T-cell (primary cell): ENCODE results near the gene MRPS6. TPM values are rescaled to one million over a fixed set of nuclear protein-coding genes. Genes with fewer than 3 reads are reported as not detected.

Source experiments
- ATAC-seq, 4 experiments: fragments of 200-7000 bp in 3 of 4; fragments of 150-1000 bp in 1 of 4; cut with Tn5 transposase; replicated peaks in 1 of 4; 1 replicate in 3 of 4; 2 replicates in 1 of 4; pipeline ENCODE4 v1.10.0; 2021; ENCODE audit warnings: moderate library complexity in 3 of 4, mild to moderate bottlenecking in 2 of 4, moderate number of reproducible peaks in 1 of 4
- CTCF ChIA-PET, 2 donors: fragments of 300-600 bp; sonication (Branson Sonifier 250); formaldehyde crosslinking; loops; one replicate each; lab custom pipeline; 2022; ENCODE audit warnings: antibody characterized with exemption in 2 of 2; lab: Charles Lee
- POLR2A ChIA-PET, 2 donors: fragments of 300-600 bp; sonication (Branson Sonifier 250); formaldehyde crosslinking; loops; one replicate each; lab custom pipeline; 2022; ENCODE audit warnings: antibody characterized with exemption in 2 of 2; lab: Charles Lee
- DNase-seq, 35 experiments: peaks; one replicate each; pipeline versions ENCODE4 v3.0.0 to v3.0.0-alpha.2; 2013 to 2023
- H3K27ac ChIP-seq: one replicate; pipeline ENCODE4 v1.5.1; 2013; ENCODE audit warnings: low read length
- H3K27me3 ChIP-seq, 2 experiments: replicated peaks in 1 of 2; 1 replicate in 1 of 2; 2 replicates in 1 of 2; pipeline versions ENCODE4 v1.6.1 to v1.7.0; 2013; ENCODE audit warnings: low read length in 1 of 2, mixed read lengths in 1 of 2; ENCODE audit not compliant: control insufficient read depth in 2 of 2, insufficient read depth in 2 of 2; ENCODE audit errors: extremely low read depth in 1 of 2
- H3K36me3 ChIP-seq, 2 donors: 1 replicate in 1 of 2; 2 replicates in 1 of 2; pipeline versions ENCODE4 v1.6.1 to v1.7.0; 2013; ENCODE audit warnings: low read length in 1 of 2; ENCODE audit not compliant: control insufficient read depth in 2 of 2, insufficient read depth in 1 of 2; ENCODE audit errors: extremely low read depth in 1 of 2
- H3K4me1 ChIP-seq, 2 experiments: 1 replicate in 1 of 2; 2 replicates in 1 of 2; pipeline versions ENCODE4 v1.6.1 to v1.7.0; 2013; ENCODE audit warnings: low read length in 2 of 2, mixed read lengths in 1 of 2; ENCODE audit not compliant: insufficient read depth in 2 of 2, control insufficient read depth in 1 of 2; ENCODE audit errors: extremely low read depth in 1 of 2
- H3K4me3 ChIP-seq, 2 donors: 1 replicate in 1 of 2; 2 replicates in 1 of 2; pipeline versions ENCODE4 v1.5.1 to v1.7.0; 2013; ENCODE audit warnings: mild to moderate bottlenecking in 2 of 2, low read length in 1 of 2, moderate library complexity in 1 of 2; ENCODE audit not compliant: control insufficient read depth in 1 of 2; ENCODE audit errors: extremely low read depth in 1 of 2
- H3K9me3 ChIP-seq: 2 replicates; pipeline ENCODE4 v1.7.0; 2013
- H3K27ac Mint-ChIP-seq, 2 donors: one replicate each; pipeline ENCODE4 v1.8.0; 2020 to 2021; ENCODE audit warnings: mild to moderate bottlenecking in 2 of 2, mixed read lengths in 2 of 2
- H3K27me3 Mint-ChIP-seq, 2 donors: one replicate each; pipeline ENCODE4 v1.8.0; 2021 to 2022; ENCODE audit warnings: mixed read lengths in 2 of 2
- H3K36me3 Mint-ChIP-seq: one replicate; pipeline ENCODE4 v1.8.0; 2021; ENCODE audit warnings: mixed read lengths
- H3K4me1 Mint-ChIP-seq, 3 donors: one replicate each; pipeline ENCODE4 v1.8.0; 2020 to 2022; ENCODE audit warnings: mixed read lengths in 3 of 3, mild to moderate bottlenecking in 1 of 3
- H3K4me3 Mint-ChIP-seq, 3 donors: one replicate each; pipeline ENCODE4 v1.8.0; 2020 to 2022; ENCODE audit warnings: mild to moderate bottlenecking in 3 of 3, mixed read lengths in 3 of 3, moderate library complexity in 3 of 3
- H3K9me3 Mint-ChIP-seq, 3 donors: one replicate each; pipeline ENCODE4 v1.8.0; 2020 to 2022; ENCODE audit warnings: mixed read lengths in 3 of 3
- WGBS: methylation state at CpG from one replicate; pipeline ENCODE4 v1.1.5; 2013; ENCODE audit warnings: missing lambda C conversion rate; ENCODE audit not compliant: insufficient coverage; 5-methylcytosine and 5-hydroxymethylcytosine counted together
- total RNA-seq, 35 experiments: library from RNA in 6 of 35; stranded (reverse) in 6 of 35; fragments of 120-200 nt in 1 of 35; gene quantifications; one replicate each; pipeline versions ENCODE4 v1.2.1 to v1.2.4 and lab custom pipeline; 2013 to 2026

Gene MRPS6
- total RNA-seq, 5 donors from 2014 or later (not counting 1 experiment from before 2014, with no cell fraction given), result 29.0 to 98.1 (median 75.0) TPM

DNA sequence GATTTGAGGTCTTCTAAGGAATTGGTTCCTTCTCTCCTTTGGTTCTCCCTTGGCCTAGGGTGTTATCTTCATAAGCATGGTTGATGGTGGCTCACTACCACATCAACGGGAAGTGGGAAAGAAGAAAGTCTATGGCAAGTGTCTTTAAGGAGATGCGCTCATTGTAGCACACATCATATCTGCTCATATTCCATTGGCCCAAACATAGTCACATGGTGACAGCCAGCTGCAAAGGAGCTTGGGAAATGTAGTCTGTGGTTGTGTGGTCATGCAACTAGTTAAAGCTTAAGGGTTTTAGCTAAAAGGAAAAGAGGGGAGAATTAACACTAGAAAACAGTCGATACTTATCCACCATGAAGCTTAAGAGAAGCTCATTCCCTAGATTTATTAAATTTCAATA, 11.4 kb upstream of the MRPS6 start:
- H3K36me3 Mint-ChIP-seq, result no peaks in the 10 kb centered on the region
- DNase-seq, result no peak
- CTCF ChIA-PET, result no interaction called here
- no CpG with 5 or more reads among the region's 3 CpGs for WGBS
- no peak overlapping the region for H3K4me3 Mint-ChIP-seq
- Histone ChIP-seq H3K27ac (no peak overlapping the region), H3K36me3 (no peaks in the 10 kb centered on the region), H3K4me3 (no peak overlapping the region), H3K4me1 (no peaks in the 10 kb centered on the region), H3K27me3 (no peaks in the 10 kb centered on the region), H3K9me3 (no peaks in the 10 kb centered on the region)
- peaks cover 0 to 7% (median 3%) of the 10 kb centered on the region in 3 donors for H3K9me3 Mint-ChIP-seq
- ATAC-seq, result peak in 1 of 4 experiments; percentile 52
- no peak overlapping the region for H3K27ac Mint-ChIP-seq
- POLR2A ChIA-PET, result interaction anchor here in 1 of 2 donors (0.5 kb wide), 1 partner anchor 114 kb away, joined by 11 read pairs; no protein-coding TSS in a partner anchor
- H3K27me3 Mint-ChIP-seq, result no peaks in the 10 kb centered on the region
- H3K4me1 Mint-ChIP-seq, result no peaks in the 10 kb centered on the region

DNA sequence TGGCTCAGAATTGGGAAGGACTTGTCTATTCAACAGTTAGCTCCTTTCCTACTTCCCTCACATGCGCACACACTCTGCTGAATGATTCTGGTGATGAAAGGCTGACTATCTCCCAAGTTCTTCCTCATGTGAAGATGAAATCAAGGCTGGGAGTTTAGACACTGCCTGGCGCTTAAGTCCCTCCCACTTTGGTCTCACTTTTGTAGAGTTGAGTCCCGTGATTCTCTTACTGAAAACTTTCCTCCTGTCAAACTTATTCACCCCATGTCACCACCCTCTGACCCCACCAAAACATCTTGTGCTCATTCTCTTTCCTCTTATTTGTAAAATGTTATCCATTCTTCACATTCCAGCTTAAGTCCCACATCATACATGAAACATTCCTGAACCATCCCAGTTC, 8.4 kb upstream of the MRPS6 start:
- Mint-ChIP-seq H3K9me3 (peaks cover 0 to 7% (median 3%) of the 10 kb centered on the region in 3 donors), H3K4me1 (no peaks in the 10 kb centered on the region), H3K27me3 (no peaks in the 10 kb centered on the region), H3K4me3 (no peak overlapping the region), H3K27ac (no peak overlapping the region), H3K36me3 (no peaks in the 10 kb centered on the region)
- ChIA-PET CTCF (no interaction called here), POLR2A (no interaction called here)
- Histone ChIP-seq H3K27ac (no peak overlapping the region), H3K4me1 (no peaks in the 10 kb centered on the region), H3K36me3 (no peaks in the 10 kb centered on the region), H3K9me3 (no peaks in the 10 kb centered on the region), H3K4me3 (no peak overlapping the region), H3K27me3 (no peaks in the 10 kb centered on the region)
- ATAC-seq (no peak), DNase-seq (no peak)
- 50% methylated on average over 1 of the region's 3 CpGs for WGBS

DNA sequence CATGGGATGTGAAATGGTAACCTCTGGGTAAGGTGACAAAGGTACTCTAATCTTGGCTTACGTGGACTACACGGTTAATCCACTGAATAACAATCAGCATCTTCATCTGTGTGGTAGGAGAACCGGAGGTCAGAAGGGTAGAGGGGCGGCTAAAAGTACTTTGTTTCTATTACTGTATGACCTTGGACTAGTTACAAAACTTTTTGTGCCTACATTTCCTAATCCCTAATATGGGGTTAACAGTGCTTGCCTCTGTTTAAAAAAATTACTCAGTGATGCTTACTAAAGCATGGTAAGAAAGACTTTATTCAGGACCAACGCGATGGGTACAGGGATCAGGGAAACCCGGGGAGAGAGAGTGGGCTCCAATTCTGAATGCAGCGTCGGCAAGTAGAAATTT, 1.7 kb upstream of the MRPS6 start:
- Histone ChIP-seq H3K9me3 (no peaks in the 10 kb centered on the region), H3K4me1 (peaks cover 20 to 23% of the 10 kb centered on the region in 2 experiments), H3K4me3 (no peak overlapping the region), H3K36me3 (no peaks in the 10 kb centered on the region), H3K27me3 (no peaks in the 10 kb centered on the region), H3K27ac (no peak overlapping the region)
- ChIA-PET POLR2A (no interaction called here), CTCF (interaction anchor here in 1 of 2 donors (0.7 kb wide), 1 partner anchor 57 kb away, joined by 3 read pairs; no protein-coding TSS in a partner anchor)
- no peaks in the 10 kb centered on the region for H3K27me3 Mint-ChIP-seq
- H3K4me3 Mint-ChIP-seq, result peak overlapping the region; percentile 82 to 85 (median 84)
- peaks cover 27 to 35% (median 29%) of the 10 kb centered on the region in 3 donors for H3K4me1 Mint-ChIP-seq
- DNase-seq (no peak), ATAC-seq (no peak)
- 98% methylated on average over 5 of the region's 9 CpGs for WGBS
- no peaks in the 10 kb centered on the region for H3K9me3 Mint-ChIP-seq
- peaks cover 21% of the 10 kb centered on the region for H3K36me3 Mint-ChIP-seq
- peak overlapping the region in 1 of 2 donors; percentile 26 for H3K27ac Mint-ChIP-seq

DNA sequence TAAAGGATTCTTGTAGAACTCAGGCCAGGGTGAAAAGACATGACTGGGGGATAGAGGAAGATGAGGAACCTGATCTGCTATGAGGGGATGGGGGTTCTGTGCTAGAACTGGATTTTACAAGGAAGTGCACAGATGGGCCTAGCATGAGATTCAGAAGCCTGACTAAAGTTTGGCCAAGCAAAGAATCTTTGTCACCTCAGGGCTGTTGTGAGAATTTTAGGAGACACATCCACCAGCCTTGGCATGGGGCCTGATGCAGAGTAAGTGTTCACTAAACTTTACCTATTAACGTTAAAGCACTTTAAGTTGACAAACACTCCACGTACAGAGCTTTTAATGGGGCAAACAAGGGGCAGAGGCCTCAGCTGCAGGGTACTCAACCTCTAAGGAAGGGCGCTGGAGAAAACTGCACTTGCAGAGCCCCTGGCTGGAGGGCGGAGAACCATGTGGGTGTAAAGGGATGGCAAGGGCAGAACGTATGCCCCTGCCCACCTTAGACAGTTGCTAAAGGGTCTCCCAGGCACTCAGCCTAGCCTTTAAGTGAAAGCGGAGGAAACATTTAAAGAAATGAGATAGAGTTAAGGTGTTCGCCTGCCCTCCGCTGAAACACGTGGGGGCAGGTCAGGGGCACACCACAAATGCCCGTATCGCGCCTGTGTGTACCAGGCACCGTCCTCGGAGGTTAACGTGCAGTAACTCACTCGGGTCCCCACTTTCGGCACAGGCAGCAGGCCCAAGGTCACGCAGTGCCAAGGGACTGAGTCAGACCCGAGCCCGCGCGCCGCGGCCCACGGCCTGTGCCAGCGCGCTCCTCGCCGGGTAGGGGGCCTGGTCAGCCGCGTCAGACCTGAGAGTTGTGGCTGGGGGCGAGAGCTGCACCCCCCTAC, 990 bp upstream of the MRPS6 start:
- no peaks in the 10 kb centered on the region for H3K27me3 ChIP-seq
- whole genome bisulfite sequencing, result 72% methylated on average over 31 of the region's 32 CpGs
- ChIA-PET POLR2A (interaction anchor here in 1 of 2 donors (0.6 kb wide), 1 partner anchor 104 kb away, joined by 3 read pairs; no protein-coding TSS in a partner anchor), CTCF (interaction anchor here in 1 of 2 donors (0.6 to 2.1 kb wide), 4 partner anchors 14 to 157 kb away, joined by 3 to 9 read pairs (median 4); partner anchors contain the start of gene ATP5PO)
- H3K36me3 ChIP-seq, result no peaks in the 10 kb centered on the region
- Mint-ChIP-seq H3K27ac (peak overlapping the region; percentile 83 to 87), H3K36me3 (peaks cover 21% of the 10 kb centered on the region), H3K4me3 (peak overlapping the region; percentile 82 to 85 (median 84)), H3K9me3 (no peaks in the 10 kb centered on the region), H3K27me3 (no peaks in the 10 kb centered on the region), H3K4me1 (peaks cover 34 to 42% (median 36%) of the 10 kb centered on the region in 3 donors)
- peak overlapping the region; percentile 25 to 33 for H3K4me3 ChIP-seq
- no peaks in the 10 kb centered on the region for H3K9me3 ChIP-seq
- DNase-seq (peak in 6 of 35 experiments; percentile 1 to 30 (median 12)), ATAC-seq (peak; percentile 0 to 7 (median 3))
- no peak overlapping the region for H3K27ac ChIP-seq
- peaks cover 24 to 28% of the 10 kb centered on the region in 2 experiments for H3K4me1 ChIP-seq

DNA sequence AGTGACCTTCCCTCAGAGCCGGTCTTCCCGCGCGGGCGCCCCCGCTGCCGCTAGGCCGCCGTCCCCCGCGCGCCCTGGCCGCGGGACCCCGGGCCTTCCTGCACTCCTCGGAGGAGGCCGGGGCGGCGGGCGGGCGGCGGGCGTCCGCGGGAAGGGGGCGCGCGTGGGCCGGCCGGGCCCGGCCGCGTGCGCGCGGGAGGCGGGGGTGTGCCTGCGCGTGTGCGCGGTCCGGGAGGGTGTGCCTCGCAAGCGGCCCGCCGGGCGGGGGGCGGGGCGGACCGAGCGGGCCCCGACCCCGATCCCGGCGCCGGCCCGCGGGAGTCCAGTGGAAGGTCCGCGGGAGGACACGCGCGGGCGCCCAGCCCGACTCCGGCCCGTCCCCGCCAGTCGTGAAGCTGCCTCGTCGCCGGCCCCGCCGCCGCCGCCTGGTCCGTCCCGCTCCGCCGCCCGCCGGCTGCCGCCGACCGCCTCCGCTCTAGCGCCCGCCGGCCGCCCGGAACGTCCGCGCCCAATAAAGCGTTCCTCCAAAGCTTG, 438 bp downstream of the MRPS6 start:
- peak overlapping the region; percentile 92 to 97 (median 96) for H3K4me3 Mint-ChIP-seq
- H3K27me3 Mint-ChIP-seq, result no peaks in the 10 kb centered on the region
- H3K27ac Mint-ChIP-seq, result peak overlapping the region; percentile 87 to 88
- peak; percentile 62 to 71 (median 70) for ATAC-seq
- under 1% methylated on average over 95 of the region's 95 CpGs for WGBS
- Histone ChIP-seq H3K27me3 (no peaks in the 10 kb centered on the region), H3K9me3 (no peaks in the 10 kb centered on the region), H3K27ac (peak overlapping the region; percentile 60), H3K4me1 (peaks cover 29 to 36% of the 10 kb centered on the region in 2 experiments), H3K36me3 (no peaks in the 10 kb centered on the region), H3K4me3 (peak overlapping the region; percentile 81 to 89)
- ChIA-PET CTCF (interaction anchor here in 1 of 2 donors (0.6 to 2.1 kb wide), 7 partner anchors 10 to 294 kb away, joined by 3 to 9 read pairs (median 4); no protein-coding TSS in a partner anchor), POLR2A (interaction anchor here in 1 of 2 donors (0.7 kb wide), 1 partner anchor 149 kb away, joined by 3 read pairs; no protein-coding TSS in a partner anchor)
- H3K4me1 Mint-ChIP-seq, result peaks cover 48 to 56% (median 49%) of the 10 kb centered on the region in 3 donors
- H3K9me3 Mint-ChIP-seq, result no peaks in the 10 kb centered on the region
- peak in 18 of 35 experiments; percentile 19 to 73 (median 30) for DNase-seq
- peaks cover 25% of the 10 kb centered on the region for H3K36me3 Mint-ChIP-seq
